GM12872 (cell line): ENCODE measurements around the gene ANKS3.

Experiments used
- CTCF ChIP-seq: IDR thresholded peaks from 3 replicates; pipeline ENCODE4 v1.5.1; 2011; ENCODE audit warnings: low read depth, mild to moderate bottlenecking, low read length, moderate library complexity; ENCODE audit not compliant: insufficient read depth

ANKS3 gene

GRCh38 chr16:4703906-4704305 is 30.2 kb downstream of the ANKS3 start:
- no peak for TF ChIP-seq CTCF

GRCh38 chr16:4702466-4702808 is 31.6 kb downstream of the ANKS3 start:
- TF ChIP-seq CTCF: no peak

GRCh38 chr16:4701791-4702465 is 32.1 kb downstream of the ANKS3 start:
- TF ChIP-seq CTCF: no peak

GRCh38 chr16:4700997-4701743 is 32.9 kb downstream of the ANKS3 start:
- TF ChIP-seq CTCF: no peak

GRCh38 chr16:4700380-4700996 is 33.6 kb downstream of the ANKS3 start:
- TF ChIP-seq CTCF: no peak

GRCh38 chr16:4699046-4699556 is 35.0 kb downstream of the ANKS3 start:
- TF ChIP-seq CTCF: no peak

GRCh38 chr16:4698321-4699045 is 35.6 kb downstream of the ANKS3 start:
- no peak for TF ChIP-seq CTCF
